ENCODE measurements around the gene ITPR2.

DNA sequence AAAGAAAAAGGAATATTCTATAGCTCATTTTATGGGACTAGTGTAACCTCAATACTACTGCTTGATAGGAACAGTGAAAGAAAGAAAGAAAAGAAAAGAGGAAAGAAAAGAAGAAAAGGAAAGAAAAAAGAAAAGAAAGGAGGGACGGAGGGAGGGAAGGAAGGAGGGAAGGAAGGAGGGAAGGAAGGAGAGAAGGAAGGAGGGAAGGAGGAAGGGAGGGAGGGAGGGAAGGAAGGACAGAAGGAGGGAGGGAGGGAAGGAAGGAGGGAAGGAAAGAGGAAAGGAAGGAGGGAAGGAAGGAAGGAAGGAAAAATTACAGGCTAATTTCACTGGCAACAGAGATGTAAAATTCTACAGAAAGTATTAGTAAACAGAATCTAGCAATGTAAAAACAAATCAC lies 215.5 kb downstream of the ITPR2 start:
- TF ChIP-seq POLR2A (IDR thresholded peaks at IDR 0.05; ENCODE audit: control extremely low read depth in 1 of 2, low read depth in 2 of 2, low read length in 2 of 2) (no peak), CREB1 (IDR thresholded peaks at IDR 0.05) (no peak), SP2 (IDR thresholded peaks at IDR 0.05; ENCODE audit: low read length) (no peak), POLR2AphosphoS5 (IDR thresholded peaks at IDR 0.05; ENCODE audit: low read depth, low read length) (no peak), MAFK (IDR thresholded peaks at IDR 0.05; ENCODE audit: low read depth, low read length) (no peak), EZH2 (IDR thresholded peaks at IDR 0.05; ENCODE audit: low read depth, low read length, severe bottlenecking) (no peak), JUND (IDR thresholded peaks at IDR 0.05; ENCODE audit: low read length) (no peak), SIX5 (IDR thresholded peaks at IDR 0.05; ENCODE audit: low read depth, low read length) (no peak), GABPA (IDR thresholded peaks at IDR 0.05; ENCODE audit: borderline replicate concordance, insufficient read depth, low read length) (no peak)
- TF ChIP-seq, protein P1, sequence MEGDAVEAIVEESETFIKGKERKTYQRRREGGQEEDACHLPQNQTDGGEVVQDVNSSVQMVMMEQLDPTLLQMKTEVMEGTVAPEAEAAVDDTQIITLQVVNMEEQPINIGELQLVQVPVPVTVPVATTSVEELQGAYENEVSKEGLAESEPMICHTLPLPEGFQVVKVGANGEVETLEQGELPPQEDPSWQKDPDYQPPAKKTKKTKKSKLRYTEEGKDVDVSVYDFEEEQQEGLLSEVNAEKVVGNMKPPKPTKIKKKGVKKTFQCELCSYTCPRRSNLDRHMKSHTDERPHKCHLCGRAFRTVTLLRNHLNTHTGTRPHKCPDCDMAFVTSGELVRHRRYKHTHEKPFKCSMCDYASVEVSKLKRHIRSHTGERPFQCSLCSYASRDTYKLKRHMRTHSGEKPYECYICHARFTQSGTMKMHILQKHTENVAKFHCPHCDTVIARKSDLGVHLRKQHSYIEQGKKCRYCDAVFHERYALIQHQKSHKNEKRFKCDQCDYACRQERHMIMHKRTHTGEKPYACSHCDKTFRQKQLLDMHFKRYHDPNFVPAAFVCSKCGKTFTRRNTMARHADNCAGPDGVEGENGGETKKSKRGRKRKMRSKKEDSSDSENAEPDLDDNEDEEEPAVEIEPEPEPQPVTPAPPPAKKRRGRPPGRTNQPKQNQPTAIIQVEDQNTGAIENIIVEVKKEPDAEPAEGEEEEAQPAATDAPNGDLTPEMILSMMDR (IDR thresholded peaks at IDR 0.05; ENCODE audit: control extremely low read depth in 1 of 3, insufficient read depth in 1 of 3, low read depth in 1 of 3, low read length in 3 of 3): no peak
- TF ChIP-seq, protein P2, sequence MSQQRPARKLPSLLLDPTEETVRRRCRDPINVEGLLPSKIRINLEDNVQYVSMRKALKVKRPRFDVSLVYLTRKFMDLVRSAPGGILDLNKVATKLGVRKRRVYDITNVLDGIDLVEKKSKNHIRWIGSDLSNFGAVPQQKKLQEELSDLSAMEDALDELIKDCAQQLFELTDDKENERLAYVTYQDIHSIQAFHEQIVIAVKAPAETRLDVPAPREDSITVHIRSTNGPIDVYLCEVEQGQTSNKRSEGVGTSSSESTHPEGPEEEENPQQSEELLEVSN (IDR thresholded peaks at IDR 0.05): no peak
- TF ChIP-seq, protein P3, sequence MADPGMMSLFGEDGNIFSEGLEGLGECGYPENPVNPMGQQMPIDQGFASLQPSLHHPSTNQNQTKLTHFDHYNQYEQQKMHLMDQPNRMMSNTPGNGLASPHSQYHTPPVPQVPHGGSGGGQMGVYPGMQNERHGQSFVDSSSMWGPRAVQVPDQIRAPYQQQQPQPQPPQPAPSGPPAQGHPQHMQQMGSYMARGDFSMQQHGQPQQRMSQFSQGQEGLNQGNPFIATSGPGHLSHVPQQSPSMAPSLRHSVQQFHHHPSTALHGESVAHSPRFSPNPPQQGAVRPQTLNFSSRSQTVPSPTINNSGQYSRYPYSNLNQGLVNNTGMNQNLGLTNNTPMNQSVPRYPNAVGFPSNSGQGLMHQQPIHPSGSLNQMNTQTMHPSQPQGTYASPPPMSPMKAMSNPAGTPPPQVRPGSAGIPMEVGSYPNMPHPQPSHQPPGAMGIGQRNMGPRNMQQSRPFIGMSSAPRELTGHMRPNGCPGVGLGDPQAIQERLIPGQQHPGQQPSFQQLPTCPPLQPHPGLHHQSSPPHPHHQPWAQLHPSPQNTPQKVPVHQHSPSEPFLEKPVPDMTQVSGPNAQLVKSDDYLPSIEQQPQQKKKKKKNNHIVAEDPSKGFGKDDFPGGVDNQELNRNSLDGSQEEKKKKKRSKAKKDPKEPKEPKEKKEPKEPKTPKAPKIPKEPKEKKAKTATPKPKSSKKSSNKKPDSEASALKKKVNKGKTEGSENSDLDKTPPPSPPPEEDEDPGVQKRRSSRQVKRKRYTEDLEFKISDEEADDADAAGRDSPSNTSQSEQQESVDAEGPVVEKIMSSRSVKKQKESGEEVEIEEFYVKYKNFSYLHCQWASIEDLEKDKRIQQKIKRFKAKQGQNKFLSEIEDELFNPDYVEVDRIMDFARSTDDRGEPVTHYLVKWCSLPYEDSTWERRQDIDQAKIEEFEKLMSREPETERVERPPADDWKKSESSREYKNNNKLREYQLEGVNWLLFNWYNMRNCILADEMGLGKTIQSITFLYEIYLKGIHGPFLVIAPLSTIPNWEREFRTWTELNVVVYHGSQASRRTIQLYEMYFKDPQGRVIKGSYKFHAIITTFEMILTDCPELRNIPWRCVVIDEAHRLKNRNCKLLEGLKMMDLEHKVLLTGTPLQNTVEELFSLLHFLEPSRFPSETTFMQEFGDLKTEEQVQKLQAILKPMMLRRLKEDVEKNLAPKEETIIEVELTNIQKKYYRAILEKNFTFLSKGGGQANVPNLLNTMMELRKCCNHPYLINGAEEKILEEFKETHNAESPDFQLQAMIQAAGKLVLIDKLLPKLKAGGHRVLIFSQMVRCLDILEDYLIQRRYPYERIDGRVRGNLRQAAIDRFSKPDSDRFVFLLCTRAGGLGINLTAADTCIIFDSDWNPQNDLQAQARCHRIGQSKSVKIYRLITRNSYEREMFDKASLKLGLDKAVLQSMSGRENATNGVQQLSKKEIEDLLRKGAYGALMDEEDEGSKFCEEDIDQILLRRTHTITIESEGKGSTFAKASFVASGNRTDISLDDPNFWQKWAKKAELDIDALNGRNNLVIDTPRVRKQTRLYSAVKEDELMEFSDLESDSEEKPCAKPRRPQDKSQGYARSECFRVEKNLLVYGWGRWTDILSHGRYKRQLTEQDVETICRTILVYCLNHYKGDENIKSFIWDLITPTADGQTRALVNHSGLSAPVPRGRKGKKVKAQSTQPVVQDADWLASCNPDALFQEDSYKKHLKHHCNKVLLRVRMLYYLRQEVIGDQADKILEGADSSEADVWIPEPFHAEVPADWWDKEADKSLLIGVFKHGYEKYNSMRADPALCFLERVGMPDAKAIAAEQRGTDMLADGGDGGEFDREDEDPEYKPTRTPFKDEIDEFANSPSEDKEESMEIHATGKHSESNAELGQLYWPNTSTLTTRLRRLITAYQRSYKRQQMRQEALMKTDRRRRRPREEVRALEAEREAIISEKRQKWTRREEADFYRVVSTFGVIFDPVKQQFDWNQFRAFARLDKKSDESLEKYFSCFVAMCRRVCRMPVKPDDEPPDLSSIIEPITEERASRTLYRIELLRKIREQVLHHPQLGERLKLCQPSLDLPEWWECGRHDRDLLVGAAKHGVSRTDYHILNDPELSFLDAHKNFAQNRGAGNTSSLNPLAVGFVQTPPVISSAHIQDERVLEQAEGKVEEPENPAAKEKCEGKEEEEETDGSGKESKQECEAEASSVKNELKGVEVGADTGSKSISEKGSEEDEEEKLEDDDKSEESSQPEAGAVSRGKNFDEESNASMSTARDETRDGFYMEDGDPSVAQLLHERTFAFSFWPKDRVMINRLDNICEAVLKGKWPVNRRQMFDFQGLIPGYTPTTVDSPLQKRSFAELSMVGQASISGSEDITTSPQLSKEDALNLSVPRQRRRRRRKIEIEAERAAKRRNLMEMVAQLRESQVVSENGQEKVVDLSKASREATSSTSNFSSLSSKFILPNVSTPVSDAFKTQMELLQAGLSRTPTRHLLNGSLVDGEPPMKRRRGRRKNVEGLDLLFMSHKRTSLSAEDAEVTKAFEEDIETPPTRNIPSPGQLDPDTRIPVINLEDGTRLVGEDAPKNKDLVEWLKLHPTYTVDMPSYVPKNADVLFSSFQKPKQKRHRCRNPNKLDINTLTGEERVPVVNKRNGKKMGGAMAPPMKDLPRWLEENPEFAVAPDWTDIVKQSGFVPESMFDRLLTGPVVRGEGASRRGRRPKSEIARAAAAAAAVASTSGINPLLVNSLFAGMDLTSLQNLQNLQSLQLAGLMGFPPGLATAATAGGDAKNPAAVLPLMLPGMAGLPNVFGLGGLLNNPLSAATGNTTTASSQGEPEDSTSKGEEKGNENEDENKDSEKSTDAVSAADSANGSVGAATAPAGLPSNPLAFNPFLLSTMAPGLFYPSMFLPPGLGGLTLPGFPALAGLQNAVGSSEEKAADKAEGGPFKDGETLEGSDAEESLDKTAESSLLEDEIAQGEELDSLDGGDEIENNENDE (IDR thresholded peaks at IDR 0.05; ENCODE audit: insufficient replicate concordance, low read length): no peak
